Ramos (cell line): ENCODE data around the gene SIAH3.

Experiments
- in situ Hi-C: fragments of 300-500 bp; cut with MboI; formaldehyde crosslinking; loops from one replicate; pipeline ENCODE4 v1.14.3; 2022; ENCODE audit warnings: low sequenced_read_pairs; ENCODE audit not compliant: unreplicated experiment

The SIAH3 gene

DNA sequence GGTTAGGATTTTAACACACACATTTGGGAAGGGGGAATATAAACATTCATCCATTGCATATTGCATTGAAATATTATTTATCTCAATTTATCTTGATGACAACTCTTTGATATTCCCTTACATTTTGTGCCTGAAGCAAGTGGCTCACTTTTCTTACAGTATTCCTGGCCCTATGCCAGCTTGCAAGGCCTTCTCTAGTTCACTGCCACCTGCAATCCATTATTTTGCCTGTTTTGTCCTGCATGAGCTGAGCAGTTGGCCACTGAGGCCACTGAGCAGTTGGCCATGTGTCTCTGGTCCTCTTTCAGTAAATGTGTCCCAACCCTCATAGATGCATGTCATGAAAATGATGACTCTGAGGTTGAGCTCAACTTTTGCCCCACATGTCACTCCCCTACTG, 99.7 kb downstream of the SIAH3 start:
- in situ Hi-C loops: no loop called here

DNA sequence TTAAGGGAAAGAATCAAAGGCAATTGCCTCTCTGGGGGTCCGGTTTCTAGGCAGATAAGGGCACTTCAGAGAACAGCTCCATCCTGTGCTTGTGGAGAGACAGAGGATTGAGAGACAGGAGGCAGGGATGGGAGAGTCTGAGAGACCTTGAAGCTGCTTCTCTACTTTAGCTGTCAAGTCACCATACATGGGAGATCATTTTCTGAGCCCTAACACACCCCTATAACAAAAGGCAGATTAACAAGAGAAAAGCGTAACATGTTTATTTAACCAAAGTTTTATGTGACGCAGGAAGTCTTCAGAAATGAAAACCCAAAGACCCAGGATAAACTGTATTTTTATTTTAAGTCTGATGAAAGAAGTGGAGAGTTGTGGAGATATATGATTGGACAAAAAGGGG, 101.0 kb downstream of the SIAH3 start:
- in situ Hi-C loops: no loop called here

DNA sequence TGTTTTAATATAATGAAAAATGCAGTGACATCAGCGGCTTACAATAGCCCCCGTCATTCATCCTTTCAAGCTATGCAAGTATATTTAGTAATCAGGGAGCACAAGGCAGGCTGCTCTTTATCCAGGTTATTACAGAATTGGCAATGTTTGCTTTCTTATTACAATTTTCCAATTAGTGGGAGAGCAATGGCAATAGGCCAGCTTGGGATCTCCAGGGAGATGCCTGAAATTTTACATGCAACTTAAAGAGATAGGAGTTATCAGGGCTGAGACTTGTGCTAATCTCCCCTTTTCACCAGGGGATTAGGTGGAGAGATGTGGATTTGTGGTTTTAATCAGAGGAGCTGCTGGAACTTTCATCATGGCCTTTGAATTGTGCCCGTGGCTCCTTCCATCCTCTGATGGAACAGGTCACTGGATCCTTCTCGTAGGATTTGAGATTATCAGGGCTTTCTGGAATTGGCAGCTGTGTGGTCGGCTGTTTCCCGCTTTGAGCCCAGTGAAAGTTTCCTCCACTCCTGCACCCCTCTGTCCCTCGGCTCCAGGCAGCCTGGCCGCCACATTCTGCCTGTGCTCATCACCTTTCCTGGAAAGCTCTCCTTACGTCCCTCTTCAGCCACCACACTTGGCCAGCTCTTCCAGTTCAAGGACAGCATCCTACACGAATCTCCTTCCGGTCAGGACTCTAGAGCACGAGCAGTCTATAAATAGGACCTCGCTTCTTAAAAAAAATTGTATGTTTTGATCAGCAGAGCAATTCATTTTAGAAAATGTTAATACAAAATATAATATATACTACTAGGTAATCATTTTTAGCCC, 102.4 kb downstream of the SIAH3 start:
- in situ Hi-C loops: no loop called here

DNA sequence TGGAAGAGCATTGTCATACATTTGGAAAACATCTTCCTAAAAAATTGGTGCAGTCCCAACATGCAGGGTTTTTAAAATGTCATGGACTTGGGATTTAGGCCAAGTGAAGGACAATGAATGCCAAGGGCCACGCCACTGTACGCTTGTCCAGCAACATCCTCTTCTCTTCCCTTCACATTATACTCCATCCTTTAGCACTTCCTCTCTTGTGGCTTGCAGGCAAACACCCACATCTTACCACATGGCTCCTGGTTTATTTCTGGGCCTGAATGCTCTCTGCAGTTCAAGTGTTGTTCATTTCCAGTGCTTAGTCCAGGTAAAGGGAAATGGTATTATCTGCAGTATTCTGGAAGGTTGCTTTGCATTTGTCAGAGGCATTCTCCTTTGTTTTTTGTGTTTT, 104.5 kb downstream of the SIAH3 start:
- in situ Hi-C loops: no loop called here

DNA sequence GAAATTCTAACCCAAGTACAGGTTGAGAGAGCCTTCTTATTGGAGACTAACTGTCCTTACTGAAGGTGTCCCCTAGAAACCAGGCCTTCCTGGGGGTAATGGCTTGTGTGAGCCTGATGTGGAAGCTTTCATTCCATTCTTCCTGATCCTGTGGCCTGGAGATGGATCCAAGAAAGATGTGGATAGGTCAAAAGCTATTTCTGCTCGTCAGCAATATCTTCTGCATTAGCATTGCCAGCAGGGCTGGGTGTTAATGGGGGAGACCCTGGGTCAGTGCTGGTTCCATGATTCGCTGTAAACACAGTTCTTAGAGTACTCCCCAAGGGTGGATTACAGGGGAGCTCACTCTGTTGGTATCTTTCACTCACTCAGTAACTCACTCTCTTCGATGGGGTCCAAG, 106.6 kb downstream of the SIAH3 start:
- in situ Hi-C loops: no loop called here

DNA sequence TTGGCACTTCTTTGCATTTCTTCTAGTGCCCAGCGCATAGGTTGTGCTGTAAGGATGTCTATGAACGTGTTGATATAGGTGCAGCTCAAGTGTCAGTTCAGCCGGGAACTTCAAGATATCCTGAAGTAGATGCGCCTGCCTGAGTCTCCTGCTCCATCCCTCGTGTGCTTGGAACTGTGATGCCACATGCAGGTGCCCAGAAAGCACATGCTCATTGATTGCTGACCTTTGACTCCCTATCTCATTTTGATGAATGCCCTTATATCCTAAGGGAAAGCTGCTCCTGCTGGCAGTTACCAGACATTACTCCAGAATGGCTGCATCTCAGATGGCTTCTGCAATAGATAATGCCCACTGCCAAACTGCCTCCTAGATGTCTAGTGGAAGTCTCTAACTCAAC, 108.6 kb downstream of the SIAH3 start:
- in situ Hi-C loops: no loop called here

DNA sequence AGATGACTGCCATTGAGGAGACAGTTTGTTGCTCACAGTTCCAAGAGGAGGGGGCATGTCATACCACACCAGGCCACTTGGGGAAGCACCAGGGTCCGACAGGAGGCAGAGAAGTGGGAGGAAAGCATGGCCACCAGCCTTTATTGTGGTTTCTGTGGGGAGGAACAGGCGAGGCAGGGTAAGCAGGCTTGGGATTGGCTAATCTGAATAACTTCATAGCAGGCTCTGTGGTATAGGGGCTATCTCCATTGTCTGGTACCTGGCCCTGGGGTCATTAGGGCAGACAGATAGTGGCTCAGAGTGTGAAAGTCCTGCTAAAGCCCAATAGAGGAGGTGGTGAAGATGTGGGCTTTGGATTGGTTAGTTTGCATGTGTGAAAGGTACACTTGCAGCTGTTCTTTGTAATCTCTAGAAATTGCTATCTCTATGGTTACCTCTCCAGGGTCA, 114.0 kb downstream of the SIAH3 start:
- in situ Hi-C loops: no loop called here

DNA sequence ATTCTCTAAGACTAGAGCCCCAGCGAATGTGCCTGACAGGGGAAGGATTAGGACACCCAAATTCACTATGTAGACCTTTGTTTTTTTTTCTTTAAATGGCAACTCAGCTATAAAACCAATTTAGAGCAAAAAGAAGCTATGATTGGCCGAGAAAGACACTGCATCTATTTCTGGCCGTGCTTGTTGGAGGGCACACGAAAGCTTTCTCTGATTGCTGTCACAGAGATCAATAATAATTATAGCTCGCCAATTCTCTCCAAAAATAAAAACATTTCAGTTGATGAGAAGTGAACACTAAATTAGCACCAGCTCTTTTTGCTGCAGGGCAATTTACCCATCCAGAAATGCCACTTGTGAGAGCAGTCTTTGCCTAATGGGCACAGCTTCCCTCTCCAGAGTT, 118.2 kb downstream of the SIAH3 start:
- in situ Hi-C loops: no loop called here

DNA sequence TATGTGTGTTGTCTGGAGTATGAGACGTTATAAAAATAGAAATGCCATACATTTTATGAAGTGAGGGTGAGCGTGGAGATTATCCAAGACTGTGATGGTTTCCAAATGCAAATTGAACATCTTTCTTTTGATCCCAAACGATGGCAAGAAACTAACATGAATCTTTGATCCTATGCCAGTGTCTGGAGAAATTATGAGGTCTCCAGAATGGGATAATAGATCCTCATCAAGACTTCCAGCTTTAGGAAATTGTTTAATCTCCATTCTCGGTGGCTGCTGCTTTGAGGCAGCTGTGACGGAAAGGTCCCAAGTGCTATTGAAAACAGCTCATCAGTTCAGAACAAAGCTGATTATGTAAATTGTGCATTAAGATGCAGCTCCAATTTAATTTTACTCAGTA, 118.6 kb downstream of the SIAH3 start:
- in situ Hi-C loops: no loop called here

DNA sequence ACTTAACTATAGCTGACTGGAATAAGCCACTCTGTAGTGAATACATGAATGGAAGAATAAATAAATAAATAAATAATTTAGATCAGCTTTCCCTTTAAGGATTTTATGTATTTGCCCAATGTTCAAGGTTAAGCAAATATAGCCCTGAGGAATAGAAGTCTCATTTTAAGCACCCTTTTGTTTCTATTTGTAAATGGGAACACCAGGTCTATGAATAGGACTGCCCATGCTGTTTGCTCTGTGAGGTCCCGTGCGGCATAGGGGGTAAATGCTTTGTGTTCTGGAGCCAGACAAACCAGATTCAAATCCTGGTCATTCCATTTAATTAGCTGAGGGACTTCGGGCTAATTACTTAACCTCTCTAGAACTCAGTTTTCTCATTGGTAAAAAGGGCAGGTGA, 120.1 kb downstream of the SIAH3 start:
- in situ Hi-C loops: no loop called here

DNA sequence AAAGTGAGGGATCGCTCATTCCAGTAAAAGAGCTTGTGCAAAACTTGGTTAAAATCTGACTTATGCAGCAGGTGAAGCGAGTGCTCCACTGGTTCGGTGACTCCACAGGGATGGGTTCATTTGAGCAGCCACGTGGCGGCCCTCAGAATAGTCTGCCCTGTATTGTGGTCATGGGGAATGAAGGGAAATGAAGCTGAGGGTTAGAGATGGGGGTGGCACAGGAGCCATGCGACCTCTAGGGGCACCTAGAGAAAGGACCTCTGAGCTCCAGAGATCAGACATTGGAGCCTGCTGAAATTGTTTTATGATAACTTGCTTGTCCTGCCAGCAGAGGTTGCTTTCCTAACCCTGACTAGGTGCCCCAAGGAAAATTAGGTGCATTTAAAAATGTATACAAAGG, 122.8 kb downstream of the SIAH3 start:
- in situ Hi-C loops: no loop called here
